ENCODE data around the gene PPM1K.
"Not testable (repeated sequence)": the region's sequence is repeated elsewhere in the genome, so short reads cannot be mapped to it uniquely, and the experiment has no call there.

The PPM1K gene

DNA sequence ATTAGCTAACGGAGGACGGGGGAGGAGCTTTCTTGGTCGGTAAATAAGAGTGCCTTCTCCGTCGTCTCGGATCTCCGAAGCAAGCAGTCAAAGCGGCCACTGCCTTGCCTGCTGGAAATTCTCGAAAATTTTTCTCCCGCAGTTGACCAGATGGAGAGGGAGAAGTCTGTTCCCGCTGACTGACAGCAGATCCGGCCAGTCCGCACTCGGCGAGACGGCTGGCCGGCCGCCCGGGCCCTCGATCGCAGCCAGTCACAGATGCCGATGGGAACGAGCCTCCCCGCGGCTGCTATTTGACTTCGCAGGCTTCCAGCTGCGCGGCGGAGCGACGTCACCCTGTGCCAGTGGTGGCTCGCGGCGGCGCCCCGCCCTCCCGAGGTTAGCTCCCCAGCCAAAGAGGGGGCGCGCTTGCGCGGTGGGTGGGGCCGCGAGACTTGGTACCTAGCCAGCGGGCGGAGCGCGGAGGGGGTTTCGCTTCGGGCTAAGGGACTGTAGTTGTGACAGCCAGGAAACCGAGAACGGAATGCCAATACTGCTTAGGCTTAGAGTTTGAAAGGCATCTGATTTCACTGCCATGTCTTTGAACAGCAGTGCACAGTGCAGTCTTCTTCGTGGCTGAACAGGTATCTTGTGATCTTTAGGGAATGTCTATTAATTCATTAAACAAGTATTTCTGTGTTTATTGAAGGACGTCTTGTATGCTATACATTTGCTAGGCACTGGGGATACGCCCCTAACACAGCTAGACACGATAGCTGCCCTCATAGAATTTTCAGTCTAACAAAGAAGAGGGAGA is at the start of gene PPM1K:
PPM1K (minus strand) TSS at position 123 of the 796 bp plus-strand sequence. CDS start 5,978 bp downstream, outside the sequence.
- DNase-seq (ENCODE audit: low read depth in 1 of 2, low spot score in 1 of 2): peak; percentile 97 to 99

DNA sequence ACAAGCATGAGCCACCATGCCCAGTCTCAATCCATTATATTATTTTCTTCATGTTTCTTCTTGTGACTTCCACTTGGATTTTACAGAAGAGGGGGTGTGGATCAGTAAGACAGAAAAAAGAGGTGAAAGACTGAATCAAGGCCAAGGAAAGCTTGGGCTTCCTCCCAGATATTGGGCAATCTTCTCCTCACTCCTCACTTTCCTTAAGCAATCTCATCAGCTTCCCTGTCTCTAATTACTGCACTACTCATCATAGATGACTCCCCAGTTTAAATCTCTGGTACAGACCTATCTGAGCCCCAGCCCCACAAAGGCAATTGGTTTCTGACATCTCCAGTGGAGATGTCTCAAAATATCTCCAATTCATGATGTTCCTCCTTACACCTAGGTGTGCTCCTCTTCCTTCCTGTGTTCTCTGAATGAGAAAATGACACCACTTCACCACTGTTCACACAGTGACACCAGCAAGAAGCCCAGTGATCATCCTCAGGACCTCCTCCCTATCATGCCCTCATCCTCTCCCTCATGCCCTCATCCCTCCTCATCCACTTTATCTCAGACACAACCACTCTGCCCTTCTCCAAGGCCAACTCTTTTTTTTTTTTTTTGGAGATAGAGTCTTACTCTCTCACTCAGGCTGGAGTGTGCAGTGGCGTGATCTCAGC is 49.5 kb upstream of the PPM1K start:
- no peak for DNase-seq (ENCODE audit: low read depth in 1 of 2, low spot score in 1 of 2)

DNA sequence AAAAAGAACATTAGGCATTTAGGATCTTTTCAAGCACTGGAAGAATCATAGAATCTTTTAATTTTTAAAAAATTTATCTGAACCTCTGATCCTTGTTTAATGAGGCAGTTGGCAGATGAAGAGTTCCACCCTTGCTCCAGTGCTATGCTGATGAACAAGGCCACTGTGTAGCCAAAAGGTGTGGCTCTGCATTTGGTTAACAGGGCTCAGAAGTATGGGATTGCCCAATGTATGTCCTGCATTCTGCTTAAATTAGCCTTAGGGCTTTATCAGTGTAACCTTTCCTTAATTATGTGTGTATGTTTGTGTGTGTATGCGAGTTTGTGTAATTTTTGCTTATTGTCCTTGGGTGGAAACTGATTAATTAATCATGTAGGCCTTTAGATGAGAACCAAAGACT is 43.3 kb upstream of the PPM1K start:
- DNase-seq (ENCODE audit: low read depth in 1 of 2, low spot score in 1 of 2): no peak

GRCh38 chr4:88320780-88321373 is 36.5 kb upstream of the PPM1K start:
- DNase-seq (ENCODE audit: low read depth in 1 of 2, low spot score in 1 of 2): peak in 1 of 2 donors; percentile 12

GRCh38 chr4:88320224-88320779 is 35.9 kb upstream of the PPM1K start:
- no peak for DNase-seq (ENCODE audit: low read depth in 1 of 2, low spot score in 1 of 2)

DNA sequence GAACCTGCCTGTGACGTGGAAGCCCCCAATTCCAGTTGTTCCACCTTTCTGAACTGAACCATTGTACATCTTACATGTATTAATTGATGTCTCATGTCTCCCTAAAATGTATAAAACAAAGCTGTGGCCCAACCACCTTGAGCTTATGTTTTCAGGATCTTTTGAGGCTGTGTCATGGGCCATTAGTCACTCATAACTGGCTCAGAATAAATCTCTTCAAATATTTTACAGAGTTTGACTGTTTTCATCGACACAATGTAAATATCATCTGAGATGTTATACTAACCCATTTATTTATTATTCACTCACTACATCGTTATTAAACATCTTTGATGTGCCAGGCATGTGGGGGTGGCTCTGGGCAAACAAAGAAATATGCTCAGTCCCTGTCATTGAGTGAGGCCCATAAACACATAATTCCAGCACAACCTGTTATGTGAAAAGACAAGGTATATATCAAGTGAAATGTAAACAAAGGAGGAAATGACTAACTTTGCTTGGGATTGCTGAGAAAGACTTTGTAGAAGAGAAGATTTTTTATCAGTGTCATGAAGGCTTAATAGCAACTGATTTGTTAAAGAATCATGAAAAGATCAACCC is 34.5 kb upstream of the PPM1K start:
- no peak for DNase-seq (ENCODE audit: low read depth in 1 of 2, low spot score in 1 of 2)

DNA sequence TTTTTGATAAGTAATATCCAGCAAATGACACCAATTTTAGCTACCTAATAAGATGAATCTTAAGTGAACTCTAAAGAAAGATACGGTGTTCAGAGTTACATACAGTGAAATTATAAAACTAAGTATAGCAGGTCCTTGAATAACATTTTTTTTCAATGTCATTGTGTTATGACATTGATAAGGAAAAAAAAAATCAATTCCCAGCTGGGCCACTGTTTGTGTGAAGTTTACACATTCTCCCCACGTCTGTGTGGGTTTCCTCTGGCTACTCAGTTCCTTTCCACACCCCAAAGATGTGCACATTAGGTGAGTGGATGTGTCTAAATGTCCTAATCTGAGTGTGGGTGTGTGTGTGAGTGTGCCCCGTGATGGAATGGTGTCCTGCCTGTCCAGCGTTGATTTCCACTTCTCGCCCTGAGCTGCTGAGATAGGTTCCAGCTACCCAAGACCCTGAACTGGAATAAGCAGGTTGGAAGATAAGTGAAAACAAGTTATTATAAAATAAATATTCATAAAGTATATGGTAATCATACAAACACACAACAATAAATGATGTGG is 31.2 kb upstream of the PPM1K start:
- DNase-seq (ENCODE audit: low read depth in 1 of 2, low spot score in 1 of 2): no peak

GRCh38 chr4:88313088-88313624 is 28.8 kb upstream of the PPM1K start:
- DNase-seq (ENCODE audit: low read depth in 1 of 2, low spot score in 1 of 2): not testable (repeated sequence)

- DNase-seq (ENCODE audit: low read depth in 1 of 2, low spot score in 1 of 2): no peak
These were observed 24.2 kb upstream of the PPM1K start for GRCh38 chr4:88308587-88308986.

- no peak for DNase-seq (ENCODE audit: low read depth in 1 of 2, low spot score in 1 of 2)
These were observed 13.5 kb upstream of the PPM1K start for GRCh38 chr4:88297725-88298454.

DNA sequence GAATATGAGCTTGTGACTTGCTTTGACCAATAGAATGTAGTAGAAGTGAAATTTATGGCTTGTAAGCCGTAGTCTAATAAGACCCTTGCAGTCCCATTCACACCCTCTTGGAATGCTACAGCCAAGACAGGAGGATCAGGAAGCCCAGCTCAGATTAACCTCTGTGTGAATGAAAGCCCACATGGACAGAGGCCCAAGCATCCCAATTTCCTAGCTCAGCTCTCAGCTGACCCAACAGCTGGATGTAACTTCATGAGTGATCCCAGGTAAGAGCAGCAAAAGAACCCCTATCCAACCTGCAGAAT is 12.8 kb upstream of the PPM1K start:
- no peak for DNase-seq (ENCODE audit: low read depth in 1 of 2, low spot score in 1 of 2)

- DNase-seq (ENCODE audit: low read depth in 1 of 2, low spot score in 1 of 2): no peak
These were observed 12.3 kb upstream of the PPM1K start for GRCh38 chr4:88296413-88297211.

DNA sequence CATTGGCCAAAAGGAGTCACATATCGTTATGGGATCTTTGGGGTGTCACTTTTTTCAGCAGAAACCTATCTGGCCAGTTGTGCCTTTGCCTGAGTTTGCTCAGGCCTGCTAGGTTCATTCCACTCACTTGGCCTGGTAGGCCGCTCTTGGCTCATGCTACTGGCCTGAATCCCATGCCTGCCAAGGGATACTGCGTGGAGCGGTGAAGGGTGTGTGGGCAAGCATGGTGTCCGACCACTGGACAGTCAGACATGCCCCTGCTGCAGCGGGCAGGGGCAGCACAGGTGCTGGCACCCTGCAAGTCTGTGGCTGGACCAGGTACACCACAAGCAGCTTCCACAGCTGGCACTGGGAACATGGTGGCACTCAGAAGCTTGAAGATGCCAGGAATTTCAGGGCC is 11.3 kb upstream of the PPM1K start:
- no peak for DNase-seq (ENCODE audit: low read depth in 1 of 2, low spot score in 1 of 2)

GRCh38 chr4:88291003-88291402 is 6.6 kb upstream of the PPM1K start:
- no peak for DNase-seq (ENCODE audit: low read depth in 1 of 2, low spot score in 1 of 2)

GRCh38 chr4:88286897-88287296 is 2.5 kb upstream of the PPM1K start:
- DNase-seq (ENCODE audit: low read depth in 1 of 2, low spot score in 1 of 2): no peak

DNA sequence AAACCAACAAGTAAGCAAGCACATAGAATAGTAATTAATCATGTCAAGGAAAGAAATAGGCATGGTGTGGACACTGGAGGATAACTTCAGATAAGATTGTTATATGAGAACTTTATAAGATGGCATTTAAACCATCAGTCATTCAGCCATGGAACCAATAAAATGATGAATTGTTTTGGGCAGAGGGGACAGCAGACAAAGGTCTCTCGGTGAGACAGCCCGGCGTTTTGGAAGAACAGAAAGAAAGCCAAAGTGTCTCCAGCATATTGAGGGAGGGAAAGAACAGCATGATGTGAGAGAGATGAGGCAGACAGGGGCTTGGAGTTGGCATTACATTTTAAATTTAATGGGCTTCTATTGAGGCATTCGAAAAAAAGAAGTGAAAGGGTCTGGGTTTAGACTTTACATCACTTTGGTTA is 883 bp upstream of the PPM1K start:
- DNase-seq (ENCODE audit: low read depth in 1 of 2, low spot score in 1 of 2): no peak

DNA sequence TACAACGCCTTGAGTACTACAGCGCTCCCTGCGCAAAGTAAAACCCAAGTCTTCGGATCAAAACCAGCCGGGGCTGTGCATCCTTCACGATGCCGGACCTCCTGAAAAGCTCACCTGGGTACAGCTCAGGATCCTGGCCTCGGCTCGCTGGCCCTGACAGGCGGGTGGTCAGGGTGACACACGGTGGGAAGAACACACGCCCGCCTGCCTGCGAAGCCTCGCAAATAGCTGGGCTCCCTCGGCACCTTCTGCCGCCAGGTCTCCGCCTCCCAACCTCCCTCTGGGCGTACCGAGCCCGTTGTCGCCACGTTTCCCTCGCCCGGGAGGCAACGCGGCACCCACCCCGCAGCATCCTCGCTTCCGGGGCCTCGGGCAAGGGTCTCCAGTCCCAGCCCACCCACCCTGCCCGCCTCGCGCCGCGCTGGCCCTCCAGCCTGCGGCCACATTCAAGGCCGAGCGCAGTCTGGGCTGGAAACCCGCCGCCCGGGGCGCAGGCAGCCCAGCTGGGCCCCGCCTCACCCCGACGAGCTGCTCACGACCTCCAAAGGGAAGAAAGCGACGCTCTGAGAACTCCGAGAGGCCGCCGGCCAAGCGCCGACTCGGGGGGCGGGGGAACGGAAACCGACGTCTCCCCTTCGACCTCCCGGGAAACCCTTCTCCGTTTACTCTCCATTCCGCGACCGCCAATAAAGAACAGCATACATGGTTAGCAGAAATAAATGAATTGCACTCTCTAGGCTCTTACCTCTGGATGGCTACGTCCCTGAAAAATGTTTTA is 511 bp downstream of the PPM1K start:
- DNase-seq (ENCODE audit: low read depth in 1 of 2, low spot score in 1 of 2): peak; percentile 35 to 39

- no peak for DNase-seq (ENCODE audit: low read depth in 1 of 2, low spot score in 1 of 2)
These were observed 4.0 kb downstream of the PPM1K start for GRCh38 chr4:88280228-88280795.

All from stimulated activated CD4-positive, alpha-beta T cell treated with anti-CD3 and anti-CD28 coated beads, Interleukin-15, amount 100 ng/mL, for 1 hour (primary cell).